Measurements from ENCODE around the gene THBS3. TPM values are rescaled to one million over a fixed set of nuclear protein-coding genes. Genes with fewer than 3 reads are reported as not detected.

The THBS3 gene
- total and polyA plus RNA-seq, 2 of the 13 experiments (the other 11 are each of a cell fraction or from before 2014, with no cell fraction given): 0.86 to 3.6 TPM

DNA sequence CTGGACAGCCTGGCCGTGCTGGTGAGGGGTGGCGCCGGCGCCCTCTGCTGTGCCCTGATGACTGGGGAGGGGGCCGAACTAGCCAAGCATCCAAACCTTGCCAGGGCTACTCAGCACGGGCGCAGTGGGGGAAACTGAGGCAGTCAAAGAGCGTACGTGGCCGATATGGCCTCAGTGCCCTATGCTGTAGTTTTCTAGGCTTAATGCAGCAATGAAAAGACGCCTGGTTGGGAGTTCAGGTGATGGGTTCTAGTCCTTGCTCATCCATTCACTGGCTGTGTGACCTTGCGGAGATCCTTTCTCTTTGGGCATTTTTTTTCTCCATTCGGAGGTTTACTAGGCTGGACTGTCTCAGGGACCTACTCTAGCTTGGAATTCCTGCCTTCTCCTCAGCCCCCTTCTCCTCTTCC is 1.6 kb upstream of the THBS3 start (continued):
- TF ChIP-seq KLF13 (CRISPR knock-in tag; IDR thresholded peaks at IDR 0.05) (no peak), ASH2L (IDR thresholded peaks at IDR 0.05; ENCODE audit: insufficient read length, low read depth, low read length) (peak; percentile 78), GTF2F1 (IDR thresholded peaks at IDR 0.05; ENCODE audit: low read length) (no peak), FLYWCH1 (CRISPR knock-in tag; IDR thresholded peaks at IDR 0.05) (no peak), ZNF281 (CRISPR knock-in tag; IDR thresholded peaks at IDR 0.05; ENCODE audit: borderline replicate concordance) (no peak), MBNL3 (CRISPR knock-in tag; conservative IDR thresholded peaks at IDR 0.05) (no peak), ZNF160 (CRISPR knock-in tag; IDR thresholded peaks at IDR 0.05) (no peak), MXD3 (CRISPR knock-in tag; IDR thresholded peaks at IDR 0.05) (peak; percentile 11; the same call in 1 of the 2 replicates), ZNF850 (CRISPR knock-in tag; conservative IDR thresholded peaks at IDR 0.05) (no peak), IRF2 (CRISPR knock-in tag; IDR thresholded peaks at IDR 0.05) (peak; percentile 16), HMG20A (CRISPR knock-in tag; IDR thresholded peaks at IDR 0.05; ENCODE audit: borderline replicate concordance) (no peak), MIER2 (CRISPR knock-in tag; IDR thresholded peaks at IDR 0.05) (no peak), KAT7 (CRISPR knock-in tag; IDR thresholded peaks at IDR 0.05; ENCODE audit: borderline replicate concordance) (0 out of 2 replicates have a peak, but pooled peaks have one; percentile 70)
- TF ChIP-seq, protein P1, sequence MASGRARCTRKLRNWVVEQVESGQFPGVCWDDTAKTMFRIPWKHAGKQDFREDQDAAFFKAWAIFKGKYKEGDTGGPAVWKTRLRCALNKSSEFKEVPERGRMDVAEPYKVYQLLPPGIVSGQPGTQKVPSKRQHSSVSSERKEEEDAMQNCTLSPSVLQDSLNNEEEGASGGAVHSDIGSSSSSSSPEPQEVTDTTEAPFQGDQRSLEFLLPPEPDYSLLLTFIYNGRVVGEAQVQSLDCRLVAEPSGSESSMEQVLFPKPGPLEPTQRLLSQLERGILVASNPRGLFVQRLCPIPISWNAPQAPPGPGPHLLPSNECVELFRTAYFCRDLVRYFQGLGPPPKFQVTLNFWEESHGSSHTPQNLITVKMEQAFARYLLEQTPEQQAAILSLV (CRISPR knock-in tag; IDR thresholded peaks at IDR 0.05; ENCODE audit: borderline replicate concordance): 0 out of 2 replicates have a peak, but pooled peaks have one; percentile 10
- TF ChIP-seq, protein P2, sequence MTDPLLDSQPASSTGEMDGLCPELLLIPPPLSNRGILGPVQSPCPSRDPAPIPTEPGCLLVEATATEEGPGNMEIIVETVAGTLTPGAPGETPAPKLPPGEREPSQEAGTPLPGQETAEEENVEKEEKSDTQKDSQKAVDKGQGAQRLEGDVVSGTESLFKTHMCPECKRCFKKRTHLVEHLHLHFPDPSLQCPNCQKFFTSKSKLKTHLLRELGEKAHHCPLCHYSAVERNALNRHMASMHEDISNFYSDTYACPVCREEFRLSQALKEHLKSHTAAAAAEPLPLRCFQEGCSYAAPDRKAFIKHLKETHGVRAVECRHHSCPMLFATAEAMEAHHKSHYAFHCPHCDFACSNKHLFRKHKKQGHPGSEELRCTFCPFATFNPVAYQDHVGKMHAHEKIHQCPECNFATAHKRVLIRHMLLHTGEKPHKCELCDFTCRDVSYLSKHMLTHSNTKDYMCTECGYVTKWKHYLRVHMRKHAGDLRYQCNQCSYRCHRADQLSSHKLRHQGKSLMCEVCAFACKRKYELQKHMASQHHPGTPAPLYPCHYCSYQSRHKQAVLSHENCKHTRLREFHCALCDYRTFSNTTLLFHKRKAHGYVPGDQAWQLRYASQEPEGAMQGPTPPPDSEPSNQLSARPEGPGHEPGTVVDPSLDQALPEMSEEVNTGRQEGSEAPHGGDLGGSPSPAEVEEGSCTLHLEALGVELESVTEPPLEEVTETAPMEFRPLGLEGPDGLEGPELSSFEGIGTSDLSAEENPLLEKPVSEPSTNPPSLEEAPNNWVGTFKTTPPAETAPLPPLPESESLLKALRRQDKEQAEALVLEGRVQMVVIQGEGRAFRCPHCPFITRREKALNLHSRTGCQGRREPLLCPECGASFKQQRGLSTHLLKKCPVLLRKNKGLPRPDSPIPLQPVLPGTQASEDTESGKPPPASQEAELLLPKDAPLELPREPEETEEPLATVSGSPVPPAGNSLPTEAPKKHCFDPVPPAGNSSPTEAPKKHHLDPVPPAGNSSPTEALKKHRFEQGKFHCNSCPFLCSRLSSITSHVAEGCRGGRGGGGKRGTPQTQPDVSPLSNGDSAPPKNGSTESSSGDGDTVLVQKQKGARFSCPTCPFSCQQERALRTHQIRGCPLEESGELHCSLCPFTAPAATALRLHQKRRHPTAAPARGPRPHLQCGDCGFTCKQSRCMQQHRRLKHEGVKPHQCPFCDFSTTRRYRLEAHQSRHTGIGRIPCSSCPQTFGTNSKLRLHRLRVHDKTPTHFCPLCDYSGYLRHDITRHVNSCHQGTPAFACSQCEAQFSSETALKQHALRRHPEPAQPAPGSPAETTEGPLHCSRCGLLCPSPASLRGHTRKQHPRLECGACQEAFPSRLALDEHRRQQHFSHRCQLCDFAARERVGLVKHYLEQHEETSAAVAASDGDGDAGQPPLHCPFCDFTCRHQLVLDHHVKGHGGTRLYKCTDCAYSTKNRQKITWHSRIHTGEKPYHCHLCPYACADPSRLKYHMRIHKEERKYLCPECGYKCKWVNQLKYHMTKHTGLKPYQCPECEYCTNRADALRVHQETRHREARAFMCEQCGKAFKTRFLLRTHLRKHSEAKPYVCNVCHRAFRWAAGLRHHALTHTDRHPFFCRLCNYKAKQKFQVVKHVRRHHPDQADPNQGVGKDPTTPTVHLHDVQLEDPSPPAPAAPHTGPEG (CRISPR knock-in tag; IDR thresholded peaks at IDR 0.05): 0 out of 2 replicates have a peak, but pooled peaks have one; percentile 30
- TF ChIP-seq, protein P3, sequence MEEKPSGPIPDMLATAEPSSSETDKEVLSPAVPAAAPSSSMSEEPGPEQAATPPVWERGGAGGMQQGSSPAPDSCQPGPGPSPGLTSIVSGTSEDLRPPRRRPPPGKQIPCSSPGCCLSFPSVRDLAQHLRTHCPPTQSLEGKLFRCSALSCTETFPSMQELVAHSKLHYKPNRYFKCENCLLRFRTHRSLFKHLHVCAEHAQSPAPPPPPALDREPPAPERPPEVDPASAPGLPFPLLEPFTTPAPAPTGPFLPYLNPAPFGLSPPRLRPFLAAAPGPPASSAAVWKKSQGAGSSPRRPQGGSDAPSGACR (CRISPR knock-in tag; IDR thresholded peaks at IDR 0.05): 0 out of 2 replicates have a peak, but pooled peaks have one; percentile 12
